ENCODE results near the gene WFDC13.

GRCh38 chr20:45725134-45725533 lies 23.3 kb downstream of the WFDC13 start:
- TF ChIP-seq, protein P1, sequence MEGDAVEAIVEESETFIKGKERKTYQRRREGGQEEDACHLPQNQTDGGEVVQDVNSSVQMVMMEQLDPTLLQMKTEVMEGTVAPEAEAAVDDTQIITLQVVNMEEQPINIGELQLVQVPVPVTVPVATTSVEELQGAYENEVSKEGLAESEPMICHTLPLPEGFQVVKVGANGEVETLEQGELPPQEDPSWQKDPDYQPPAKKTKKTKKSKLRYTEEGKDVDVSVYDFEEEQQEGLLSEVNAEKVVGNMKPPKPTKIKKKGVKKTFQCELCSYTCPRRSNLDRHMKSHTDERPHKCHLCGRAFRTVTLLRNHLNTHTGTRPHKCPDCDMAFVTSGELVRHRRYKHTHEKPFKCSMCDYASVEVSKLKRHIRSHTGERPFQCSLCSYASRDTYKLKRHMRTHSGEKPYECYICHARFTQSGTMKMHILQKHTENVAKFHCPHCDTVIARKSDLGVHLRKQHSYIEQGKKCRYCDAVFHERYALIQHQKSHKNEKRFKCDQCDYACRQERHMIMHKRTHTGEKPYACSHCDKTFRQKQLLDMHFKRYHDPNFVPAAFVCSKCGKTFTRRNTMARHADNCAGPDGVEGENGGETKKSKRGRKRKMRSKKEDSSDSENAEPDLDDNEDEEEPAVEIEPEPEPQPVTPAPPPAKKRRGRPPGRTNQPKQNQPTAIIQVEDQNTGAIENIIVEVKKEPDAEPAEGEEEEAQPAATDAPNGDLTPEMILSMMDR (IDR thresholded peaks at IDR 0.05; ENCODE audit: poor library complexity, severe bottlenecking) = no peak
- TF ChIP-seq MXI1 (conservative IDR thresholded peaks at IDR 0.05; ENCODE audit: poor library complexity, severe bottlenecking) (no peak), EZH2 (IDR thresholded peaks at IDR 0.05; ENCODE audit: borderline replicate concordance, insufficient read depth, low read length, poor library complexity, severe bottlenecking) (no peak), RAD21 (conservative IDR thresholded peaks at IDR 0.05) (no peak), REST (IDR thresholded peaks at IDR 0.05; ENCODE audit: borderline replicate concordance) (no peak), TAF1 (IDR thresholded peaks at IDR 0.05; ENCODE audit: low read depth) (no peak), POLR2AphosphoS5 (IDR thresholded peaks at IDR 0.05) (no peak)

All from neural cell (in vitro differentiated cells).